Uterus (tissue), 2 donors: ENCODE results near the gene SV2B.

Experiments
- CTCF ChIP-seq, 4 experiments: fragments of 200-600 bp in 2 of 4; fragments of 450-650 bp in 2 of 4; sonication (generic) in 2 of 4; IDR thresholded peaks; one replicate each; pipeline ENCODE4 v1.5.1; 2016 to 2019; ENCODE audit warnings: antibody characterized with exemption in 4 of 4, mild to moderate bottlenecking in 2 of 4, moderate library complexity in 1 of 4
- POLR2A ChIP-seq, 2 donors: fragments of 450-650 bp; IDR thresholded peaks; one replicate each; pipeline ENCODE4 v1.6.1; 2016; ENCODE audit warnings: antibody characterized with exemption in 2 of 2, mild to moderate bottlenecking in 1 of 2, moderate library complexity in 1 of 2

GRCh38 chr15:91253605-91254004, 153.5 kb downstream of the SV2B start:
- TF ChIP-seq CTCF (IDR thresholded peaks at IDR 0.05) (no peak), POLR2A (IDR thresholded peaks at IDR 0.05) (no peak)
